GM18858 (cell line): ENCODE results near the gene VPS37B.
"Not testable (repeated sequence)": the region's sequence is repeated elsewhere in the genome, so short reads cannot be mapped to it uniquely, and the experiment has no call there.

Source experiments
- ATAC-seq: cut with Tn5 transposase; IDR thresholded peaks from one replicate; pipeline ENCODE4 v1.9.1; 2021; ENCODE audit not compliant: unreplicated experiment

VPS37B gene

GRCh38 chr12:122909442-122910288 is 13.7 kb upstream of the VPS37B start:
- no peak for ATAC-seq

- no peak for ATAC-seq
Observed at GRCh38 chr12:122908915-122909314, 13.0 kb upstream of the VPS37B start.

GRCh38 chr12:122905258-122905657 is 9.3 kb upstream of the VPS37B start:
- not testable (repeated sequence) for ATAC-seq

- no peak for ATAC-seq
Observed at GRCh38 chr12:122903693-122904034, 7.7 kb upstream of the VPS37B start.

GRCh38 chr12:122902854-122903692 is 7.1 kb upstream of the VPS37B start:
- no peak for ATAC-seq

- ATAC-seq: no peak
Observed at GRCh38 chr12:122899887-122900286, 4.0 kb upstream of the VPS37B start.

- no peak for ATAC-seq
Observed at GRCh38 chr12:122896662-122897061, 738 bp upstream of the VPS37B start.

- ATAC-seq: no peak
Observed at GRCh38 chr12:122895320-122895703, 612 bp downstream of the VPS37B start.

- ATAC-seq: no peak
Observed at GRCh38 chr12:122894193-122895121, 1.5 kb downstream of the VPS37B start.

- no peak for ATAC-seq
Observed at GRCh38 chr12:122893208-122894153, 2.4 kb downstream of the VPS37B start.

- ATAC-seq: not testable (repeated sequence)
Observed at GRCh38 chr12:122892724-122893123, 3.2 kb downstream of the VPS37B start.

GRCh38 chr12:122891661-122892525 is 4.0 kb downstream of the VPS37B start:
- ATAC-seq: no peak

- no peak for ATAC-seq
Observed at GRCh38 chr12:122889761-122890520, 6.0 kb downstream of the VPS37B start.

GRCh38 chr12:122888232-122888752 is 7.6 kb downstream of the VPS37B start:
- no peak for ATAC-seq

- ATAC-seq: no peak
Observed at GRCh38 chr12:122887819-122888212, 8.1 kb downstream of the VPS37B start.

- ATAC-seq: peak; percentile 70
Observed at GRCh38 chr12:122886851-122887818, 8.8 kb downstream of the VPS37B start.

GRCh38 chr12:122886161-122886560 is 9.8 kb downstream of the VPS37B start:
- no peak for ATAC-seq
